Right renal pelvis (tissue), 4 donors: ENCODE results near the gene OR1Q1. TPM values are rescaled to one million over a fixed set of nuclear protein-coding genes. Genes with fewer than 3 reads are reported as not detected.
A peak's percentile ranks its signal among the peaks of the same experiment; 100 is the strongest.
"Not testable (repeated sequence)": the region's sequence is repeated elsewhere in the genome, so short reads cannot be mapped to it uniquely, and the experiment has no call there.

Experiments used
- DNase-seq, 4 donors: peaks; one replicate each; pipeline ENCODE4 v3.0.0-alpha.2; 2013; ENCODE audit warnings: low read depth in 4 of 4, low spot score in 3 of 4, missing footprints in 1 of 4
- polyA plus RNA-seq, 4 donors: library from polyadenylated mRNA; unstranded; fragments of 120-200 nt; gene quantifications; one replicate each; pipeline ENCODE4 v1.2.1, GENCODE V29; 2013; ENCODE audit not compliant: insufficient read length in 4 of 4

The OR1Q1 gene, protein sequence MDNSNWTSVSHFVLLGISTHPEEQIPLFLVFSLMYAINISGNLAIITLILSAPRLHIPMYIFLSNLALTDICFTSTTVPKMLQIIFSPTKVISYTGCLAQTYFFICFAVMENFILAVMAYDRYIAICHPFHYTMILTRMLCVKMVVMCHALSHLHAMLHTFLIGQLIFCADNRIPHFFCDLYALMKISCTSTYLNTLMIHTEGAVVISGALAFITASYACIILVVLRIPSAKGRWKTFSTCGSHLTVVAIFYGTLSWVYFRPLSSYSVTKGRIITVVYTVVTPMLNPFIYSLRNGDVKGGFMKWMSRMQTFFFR
- not detected for polyA plus RNA-seq

DNA sequence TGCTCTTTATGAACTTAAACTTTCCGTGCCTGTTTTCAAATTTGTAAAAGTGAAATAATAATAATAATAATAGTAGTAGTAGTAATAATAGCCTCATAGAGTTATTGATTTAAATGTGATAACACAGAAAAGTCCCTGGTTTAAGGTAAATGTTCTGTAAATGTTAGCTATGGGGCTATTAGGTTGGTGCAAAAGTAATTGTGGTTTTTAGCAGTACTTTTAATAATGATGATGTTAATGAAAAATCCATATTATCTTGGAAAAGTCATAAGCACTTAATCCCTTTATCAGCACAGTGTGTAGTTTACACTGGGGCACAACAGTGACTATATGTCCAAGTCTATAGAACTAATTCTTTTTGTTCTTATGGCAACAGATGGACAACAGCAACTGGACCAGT is at the start of gene OR1Q1:
TSS of gene OR1Q1 (plus strand) at position 377 of the 400 bp plus-strand sequence. CDS start at position 377, 0 bp downstream.
- DNase-seq = no peak

DNA sequence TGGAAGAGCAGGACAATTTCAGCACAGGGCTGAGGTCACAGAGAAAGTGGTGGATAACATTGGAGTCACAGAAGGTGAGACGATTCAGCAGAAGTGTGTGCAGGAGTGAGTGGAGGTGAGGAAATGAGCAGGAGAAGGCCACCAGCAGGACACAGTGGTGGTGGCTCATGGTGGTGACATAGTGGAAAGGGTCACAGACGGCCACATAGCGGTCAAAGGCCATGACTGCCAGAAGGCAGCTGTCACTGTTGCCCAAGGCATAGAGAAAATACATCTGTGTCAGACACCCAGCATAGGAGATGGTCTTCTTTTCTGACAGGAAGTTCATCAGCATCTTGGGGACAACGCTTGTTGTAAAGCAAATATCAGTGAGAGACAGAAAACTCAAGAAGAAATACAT is 46.6 kb upstream of the OR1Q1 start:
- no peak for DNase-seq

DNA sequence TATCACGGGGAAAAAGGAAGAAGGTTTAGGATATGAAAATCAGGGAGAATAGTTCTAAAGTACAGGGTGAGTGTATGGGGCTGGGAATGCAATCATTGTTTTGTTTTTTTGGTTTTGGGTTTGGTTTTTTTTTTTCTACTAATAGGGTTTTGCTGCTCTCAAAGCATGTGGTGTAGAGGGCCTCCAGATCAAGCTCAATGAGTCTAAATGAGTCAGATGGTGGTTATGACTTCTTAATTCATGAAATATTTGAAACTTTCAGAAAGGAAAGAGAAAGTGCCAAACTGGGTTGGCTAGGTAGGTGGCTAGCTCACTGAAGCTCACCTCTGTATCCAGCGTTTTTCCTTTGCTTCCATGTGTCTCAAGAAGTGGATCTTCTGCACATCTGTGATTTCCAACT is 42.1 kb upstream of the OR1Q1 start:
- DNase-seq = no peak

DNA sequence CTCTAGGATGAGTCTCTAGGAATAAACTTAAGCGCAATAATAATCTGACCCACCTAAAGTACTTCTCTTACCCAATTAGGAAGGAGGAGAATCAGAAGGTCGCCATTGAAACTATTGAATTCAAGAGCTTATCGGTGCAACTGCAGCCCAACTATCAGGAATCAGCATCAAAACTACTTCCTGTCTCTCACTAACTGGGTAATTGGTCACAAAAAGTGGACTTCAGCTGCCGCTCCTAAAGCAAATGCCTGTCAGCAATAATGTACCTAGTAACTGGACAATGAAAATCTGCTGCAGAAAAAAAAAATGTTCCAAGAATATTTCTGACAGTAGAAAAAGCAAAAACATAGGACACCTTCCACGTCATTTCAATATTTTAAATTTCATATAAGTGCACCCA is 34.7 kb upstream of the OR1Q1 start:
- no peak for DNase-seq

DNA sequence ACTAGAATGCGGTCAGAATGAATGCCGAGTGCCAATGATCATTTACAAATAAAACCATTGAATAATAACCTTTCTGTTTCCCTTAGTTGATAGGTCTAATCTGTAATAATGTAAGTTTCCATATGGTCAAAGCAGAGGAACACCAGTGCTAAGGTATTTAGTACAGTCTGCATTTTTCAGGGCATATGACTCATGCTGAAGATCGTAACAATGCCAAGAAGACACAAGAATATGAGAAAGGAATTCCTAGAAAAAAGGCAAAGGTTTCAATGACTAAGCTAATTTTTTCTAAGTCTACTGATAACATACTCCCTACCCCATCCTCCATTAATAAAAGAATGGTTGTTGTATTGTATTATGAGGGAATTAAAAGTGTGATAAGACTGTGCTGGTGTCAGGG is 34.2 kb upstream of the OR1Q1 start:
- no peak for DNase-seq

DNA sequence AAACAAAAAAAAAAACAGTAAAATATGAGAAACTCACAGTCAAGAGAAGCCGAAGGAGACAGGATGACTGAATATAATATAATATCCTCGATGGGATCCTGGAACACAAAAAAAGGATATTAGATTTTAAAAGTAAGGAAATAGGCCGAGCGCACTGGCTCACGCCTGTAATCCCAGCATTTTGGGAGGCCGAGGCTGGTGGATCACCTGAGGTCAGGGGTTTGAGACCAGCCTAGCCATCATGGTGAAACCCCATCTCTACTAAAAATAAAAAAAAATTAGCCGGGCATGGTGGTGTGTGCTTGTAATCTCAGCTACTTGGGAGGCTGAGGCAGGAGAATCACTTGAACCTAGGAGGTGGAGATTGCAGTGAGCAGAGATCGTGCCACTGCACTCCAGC is 31.3 kb upstream of the OR1Q1 start, which contains the start of gene OR1L8:
TSS of gene OR1L8 (minus strand) at position 101 of the 400 bp plus-strand sequence. CDS start 14,907 bp downstream, outside the sequence.
- DNase-seq = not testable (repeated sequence)

DNA sequence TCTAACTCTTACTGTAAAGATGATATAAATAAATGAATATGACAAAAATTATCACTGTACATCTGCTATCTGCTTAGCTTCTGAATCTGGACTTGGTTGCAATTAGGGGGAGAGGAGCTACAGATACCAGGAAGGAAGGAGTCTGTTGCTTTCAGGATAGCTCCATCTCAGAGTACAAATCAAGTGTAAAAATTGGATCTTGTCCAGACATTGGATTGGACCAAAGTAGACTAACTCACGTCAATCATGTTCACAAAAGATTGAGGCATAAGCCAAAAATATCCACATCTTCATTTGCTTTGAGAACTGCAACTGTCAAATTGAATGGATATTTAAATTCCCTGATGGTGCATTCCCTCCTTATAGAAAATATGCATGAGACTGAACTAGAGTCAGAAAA is 8.8 kb upstream of the OR1Q1 start:
- no peak for DNase-seq

DNA sequence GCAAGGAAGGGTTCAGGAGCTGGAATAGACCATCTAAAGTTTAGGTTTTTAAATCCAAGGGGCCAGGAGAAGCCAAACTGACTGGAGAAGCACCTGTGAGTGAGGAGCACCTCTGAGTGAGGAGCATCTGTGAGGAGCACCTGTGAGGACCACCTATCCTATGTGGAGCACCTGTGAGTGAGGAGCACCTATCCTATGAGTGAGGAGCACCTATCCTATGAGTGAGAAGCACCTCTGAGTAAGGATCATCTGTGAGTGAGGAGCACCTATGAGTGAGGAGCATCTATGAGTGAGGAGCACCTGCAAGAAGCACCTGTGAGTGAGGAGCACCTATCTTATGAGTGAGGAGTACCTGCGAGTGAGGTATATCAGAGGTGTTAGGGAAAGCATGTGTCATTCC is 8.0 kb upstream of the OR1Q1 start:
- no peak for DNase-seq

DNA sequence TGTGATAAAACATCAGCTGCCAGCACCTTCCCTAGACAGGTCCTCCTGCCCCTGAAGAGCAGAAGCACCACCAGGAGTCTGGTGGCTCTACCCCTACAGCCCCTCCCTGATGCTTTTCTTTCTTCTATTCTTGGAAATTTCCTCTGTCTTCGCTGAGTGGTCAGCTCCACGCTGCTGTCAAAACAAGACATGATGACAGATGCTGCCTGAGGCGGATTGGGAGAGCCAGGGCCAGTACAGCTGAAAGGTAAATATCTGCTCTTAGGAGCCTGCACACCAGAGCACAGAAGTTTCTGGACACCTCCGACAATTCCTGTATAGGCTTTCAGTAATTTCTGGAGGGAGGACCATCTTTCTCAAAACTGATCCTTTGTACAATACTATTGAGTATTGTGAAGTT is 4.7 kb upstream of the OR1Q1 start:
- no peak for DNase-seq

DNA sequence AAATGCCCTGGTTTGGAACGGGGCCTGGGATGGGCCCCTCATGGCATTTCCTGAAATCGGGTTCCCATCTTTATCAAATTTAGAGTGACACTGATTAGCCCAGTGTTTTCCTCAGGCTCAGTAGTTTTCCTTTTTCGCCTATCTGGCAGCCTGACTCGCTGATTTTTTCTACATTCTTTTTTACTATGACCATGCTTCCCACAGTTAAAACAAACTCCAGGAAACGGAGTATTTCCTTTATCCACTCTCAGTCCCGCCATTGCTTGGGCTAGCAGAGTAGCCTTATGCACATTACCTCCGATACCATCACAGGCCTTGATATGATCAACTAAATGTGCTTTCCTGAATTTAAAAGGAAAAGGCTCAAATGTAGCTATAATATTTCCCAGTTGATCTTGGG is 5.5 kb downstream of the OR1Q1 start:
- DNase-seq = no peak

DNA sequence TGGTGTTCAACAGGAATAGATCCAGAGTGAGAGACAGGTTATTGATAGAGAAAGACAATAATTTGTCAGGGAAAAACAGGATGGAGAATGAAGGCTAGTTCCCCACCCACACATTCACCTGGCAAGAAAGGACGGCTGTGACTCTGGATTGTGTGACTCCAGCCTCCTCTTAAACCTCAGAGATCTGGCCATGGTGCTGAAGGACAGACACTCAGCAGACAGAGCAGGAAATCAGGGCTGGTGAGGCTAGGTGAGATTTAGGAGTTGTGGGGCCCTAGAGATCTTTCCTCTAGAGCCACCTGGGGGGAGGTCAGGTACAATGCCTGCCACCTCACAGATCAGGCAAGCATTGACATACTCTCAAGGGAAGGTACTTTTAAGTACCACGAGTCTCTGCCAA is 27.7 kb downstream of the OR1Q1 start:
- DNase-seq = no peak

DNA sequence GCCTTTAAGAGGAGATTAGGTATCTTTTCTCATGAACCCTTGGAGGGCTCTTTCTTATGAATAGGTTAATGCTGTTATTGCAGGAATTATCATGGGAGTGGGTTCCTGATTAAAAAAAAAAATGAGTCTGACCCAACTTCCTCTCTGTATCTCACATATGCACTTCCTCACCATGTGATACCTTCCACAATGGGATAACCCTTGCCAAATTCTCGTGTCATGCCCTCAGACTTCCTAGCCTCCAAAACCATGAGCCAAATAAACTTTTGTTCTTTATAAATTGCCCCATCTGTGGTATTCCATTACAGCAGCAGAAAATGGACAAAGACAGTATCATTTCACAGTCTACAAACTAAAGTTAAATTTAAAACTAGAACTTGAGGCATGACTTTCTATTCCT is 41.8 kb downstream of the OR1Q1 start:
- peak in 1 of 4 donors; percentile 0 for DNase-seq

DNA sequence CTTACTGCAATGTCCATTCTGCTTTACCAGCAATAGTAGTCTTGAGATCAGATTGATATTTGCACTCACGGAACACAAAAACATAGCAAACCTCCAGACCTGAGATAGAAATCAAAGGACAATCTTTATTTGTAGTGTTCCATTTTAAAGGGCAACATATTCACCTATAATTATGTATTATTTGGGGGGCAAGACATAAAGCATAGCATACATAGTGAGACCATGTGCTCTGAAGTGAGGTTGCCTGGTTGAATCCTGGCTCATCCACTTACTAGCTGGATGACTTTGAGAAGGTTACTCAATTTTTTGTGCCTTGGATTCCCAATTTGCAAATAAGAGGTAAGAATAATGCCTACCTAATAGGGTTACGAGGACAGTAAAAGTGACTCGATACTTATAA is 43.0 kb downstream of the OR1Q1 start, which contains the start of gene OR1B1:
TSS of gene OR1B1 (minus strand) at position 101 of the 400 bp plus-strand sequence.
- no peak for DNase-seq

DNA sequence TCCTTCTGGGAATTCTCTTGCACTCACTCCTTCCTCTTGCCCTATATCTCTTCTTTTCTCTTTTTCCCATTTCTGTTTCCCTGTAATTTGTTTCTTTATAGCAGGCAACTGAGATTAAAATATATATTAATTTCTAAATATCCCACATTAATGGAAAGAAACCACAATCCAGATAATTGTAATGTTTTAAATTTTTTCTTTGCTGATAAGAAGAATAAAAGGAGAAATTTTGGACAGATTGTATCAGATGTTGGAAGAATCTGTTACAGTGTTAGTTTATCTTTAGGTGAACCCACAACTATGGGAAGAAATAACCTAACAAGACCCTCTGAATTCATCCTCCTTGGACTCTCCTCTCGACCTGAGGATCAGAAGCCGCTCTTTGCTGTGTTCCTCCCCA is 46.9 kb downstream of the OR1Q1 start, which contains the start of gene OR1L1:
TSS of gene OR1L1 (plus strand) at position 301 of the 400 bp plus-strand sequence. CDS start at position 301, 0 bp downstream.
- DNase-seq = no peak

Other genes starting within 250 kb of the OR1Q1 start
- gene PTGS1, start 243.7 kb upstream of the OR1Q1 start, polyA plus RNA-seq = 1 to 10 TPM; 5.6 to 8.6 (median 5.6) TPM
- not detected for gene OR1J1, start 136.8 kb upstream of the OR1Q1 start, polyA plus RNA-seq
- not detected for gene OR1J2, start 103.9 kb upstream of the OR1Q1 start, polyA plus RNA-seq
- gene OR1J4, start 95.6 kb upstream of the OR1Q1 start, polyA plus RNA-seq = not detected
- gene OR1N1, start 87.4 kb upstream of the OR1Q1 start, polyA plus RNA-seq = not detected
- gene OR1N2, start 61.6 kb upstream of the OR1Q1 start, polyA plus RNA-seq = not detected
- under 1 TPM; 0.17 to 0.30 (median 0.20) TPM for gene OR1L8, start 31.4 kb upstream of the OR1Q1 start, polyA plus RNA-seq
- gene OR1B1, start 42.9 kb downstream of the OR1Q1 start, polyA plus RNA-seq = not detected
- not detected for gene OR1L1, start 47.0 kb downstream of the OR1Q1 start, polyA plus RNA-seq
- gene OR1L3, start 60.4 kb downstream of the OR1Q1 start, polyA plus RNA-seq = not detected
- gene OR1L4, start 109.3 kb downstream of the OR1Q1 start, polyA plus RNA-seq = not detected
- not detected for gene OR1L6, start 127.6 kb downstream of the OR1Q1 start, polyA plus RNA-seq
- gene OR5C1, start 174.2 kb downstream of the OR1Q1 start, polyA plus RNA-seq = under 1 TPM in 1 of 4 donors, not detected in 3; 0.05 TPM
- not detected for gene OR1K1, start 185.4 kb downstream of the OR1Q1 start, polyA plus RNA-seq
- 10 to 100 TPM; 31.6 to 36.4 (median 35.5) TPM for gene PDCL, start 213.8 kb downstream of the OR1Q1 start, polyA plus RNA-seq